Breast epithelium (tissue), 3 donors: ENCODE data around the gene GZMH.

Experiments
- CTCF ChIP-seq, 3 donors: fragments of 450-650 bp; IDR thresholded peaks; one replicate each; pipeline ENCODE4 v1.5.1; 2016 to 2017; ENCODE audit warnings: antibody characterized with exemption in 3 of 3, mild to moderate bottlenecking in 3 of 3, moderate library complexity in 3 of 3
- POLR2A ChIP-seq: fragments of 450-650 bp; IDR thresholded peaks from one replicate; pipeline ENCODE4 v1.6.1; 2016; ENCODE audit warnings: antibody characterized with exemption, mild to moderate bottlenecking, moderate library complexity
- POLR2AphosphoS5 ChIP-seq, 3 donors: sonication (generic); formaldehyde crosslinking; IDR thresholded peaks; one replicate each; pipeline ENCODE4 v1.6.1; 2017; ENCODE audit warnings: antibody characterized with exemption in 3 of 3

- TF ChIP-seq POLR2AphosphoS5 (IDR thresholded peaks at IDR 0.05) (no peak), POLR2A (no peak), CTCF (IDR thresholded peaks at IDR 0.05) (no peak)
Measured at GRCh38 chr14:24629521-24629920, 20.0 kb upstream of the GZMH start.
